ENCODE data around the gene KIAA1549. TPM values are rescaled to one million over a fixed set of nuclear protein-coding genes. Genes with fewer than 3 reads are reported as not detected.

The KIAA1549 gene
- total RNA-seq, 1 experiment from 2014 or later: 18.7 TPM

- H3K4me1 Mint-ChIP-seq: peaks cover 9% of the 10 kb centered on the region
- H3K36me3 Mint-ChIP-seq: peaks cover 32% of the 10 kb centered on the region
- DNase-seq (ENCODE audit: low spot score) (peak; percentile 25), ATAC-seq (peak; percentile 67)
- ChIA-PET POLR2A (interaction anchor here (0.6 kb wide), 1 partner anchor 219 kb away, joined by 4 read pairs; no protein-coding TSS in a partner anchor), CTCF (interaction anchor here (1.3 kb wide), 1 partner anchor 100 kb away, joined by 6 read pairs; no protein-coding TSS in a partner anchor)
- no peak for TF ChIP-seq ZNF512 (CRISPR knock-in tag; IDR thresholded peaks at IDR 0.05; ENCODE audit: borderline replicate concordance)
- TF ChIP-seq FOXJ3 (CRISPR knock-in tag; IDR thresholded peaks at IDR 0.05; ENCODE audit: borderline replicate concordance): no peak
- TF ChIP-seq IRF2 (CRISPR knock-in tag; IDR thresholded peaks at IDR 0.05; ENCODE audit: borderline replicate concordance, low read depth): no peak
- no peak for TF ChIP-seq ZMAT4 (CRISPR knock-in tag; IDR thresholded peaks at IDR 0.05)
- no peak for TF ChIP-seq ELF4 (CRISPR knock-in tag; IDR thresholded peaks at IDR 0.05; ENCODE audit: low read depth)
- TF ChIP-seq PRRX2 (CRISPR knock-in tag; IDR thresholded peaks at IDR 0.05): no peak
- no peak for TF ChIP-seq ERG (CRISPR knock-in tag; IDR thresholded peaks at IDR 0.05)
- TF ChIP-seq ZNF425 (CRISPR knock-in tag; conservative IDR thresholded peaks at IDR 0.05): no peak
- no peak for TF ChIP-seq PREB (CRISPR knock-in tag; IDR thresholded peaks at IDR 0.05; ENCODE audit: borderline replicate concordance)
- TF ChIP-seq TCF7 (CRISPR knock-in tag; IDR thresholded peaks at IDR 0.05; ENCODE audit: low read depth): no peak
- no peak for TF ChIP-seq TP53 (CRISPR knock-in tag; IDR thresholded peaks at IDR 0.05)
- TF ChIP-seq SP1 (CRISPR knock-in tag; conservative IDR thresholded peaks at IDR 0.05): no peak
- no peak for TF ChIP-seq ZNF396 (CRISPR knock-in tag; IDR thresholded peaks at IDR 0.05; ENCODE audit: borderline replicate concordance)
- TF ChIP-seq ESRRA (CRISPR knock-in tag; IDR thresholded peaks at IDR 0.05; ENCODE audit: borderline replicate concordance): no peak
- H3K27ac Mint-ChIP-seq: no peak overlapping the region; the same call in 1 of the 2 replicates
- H3K4me3 Mint-ChIP-seq: no peak overlapping the region
- no peaks in the 10 kb centered on the region for H3K27me3 Mint-ChIP-seq (ENCODE audit: low read depth)
- no peaks in the 10 kb centered on the region for H3K9me3 Mint-ChIP-seq
These were observed 143.0 kb downstream of the KIAA1549 start for GRCh38 chr7:138838166-138838565.

GRCh38 chr7:138837627-138838026 lies 143.6 kb downstream of the KIAA1549 start:
- peaks cover 32% of the 10 kb centered on the region for H3K36me3 Mint-ChIP-seq
- H3K9me3 Mint-ChIP-seq: no peaks in the 10 kb centered on the region
- H3K27ac Mint-ChIP-seq: no peak overlapping the region
- CTCF ChIA-PET: interaction anchor here (1.3 kb wide), 1 partner anchor 99 kb away, joined by 6 read pairs; no protein-coding TSS in a partner anchor
- no peak for DNase-seq (ENCODE audit: low spot score)
- no peak for ATAC-seq
- H3K4me3 Mint-ChIP-seq: no peak overlapping the region
- H3K27me3 Mint-ChIP-seq (ENCODE audit: low read depth): no peaks in the 10 kb centered on the region
- peaks cover 10% of the 10 kb centered on the region for H3K4me1 Mint-ChIP-seq
- POLR2A ChIA-PET: no interaction called here
- TF ChIP-seq ATF6 (CRISPR knock-in tag; IDR thresholded peaks at IDR 0.05) (no peak), ZNF512 (CRISPR knock-in tag; IDR thresholded peaks at IDR 0.05; ENCODE audit: borderline replicate concordance) (no peak), PRDM15 (CRISPR knock-in tag; IDR thresholded peaks at IDR 0.05) (no peak), ESRRA (CRISPR knock-in tag; IDR thresholded peaks at IDR 0.05; ENCODE audit: borderline replicate concordance) (no peak), MLX (CRISPR knock-in tag; IDR thresholded peaks at IDR 0.05) (no peak), CREM (CRISPR knock-in tag; IDR thresholded peaks at IDR 0.05) (no peak), ZNF263 (CRISPR knock-in tag; IDR thresholded peaks at IDR 0.05; ENCODE audit: low read depth) (no peak)

Data from WTC11 (cell line).